Caco-2 (cell line): ENCODE measurements around the gene BRSK2. TPM values are rescaled to one million over a fixed set of nuclear protein-coding genes. Genes with fewer than 3 reads are reported as not detected.

Experiments used
- BruUV-seq: library from RNA; stranded (reverse); fragments of 400-500 nt; replicated peaks from 2 replicates; lab custom pipeline; 2021; lab: Mats Ljungman, UMichigan
- CTCF ChIA-PET: fragments of 300-600 bp; sonication (Branson Sonifier 250); formaldehyde crosslinking; loops from one replicate; lab custom pipeline; 2022; ENCODE audit warnings: antibody characterized with exemption; lab: Charles Lee
- POLR2A ChIA-PET: fragments of 300-600 bp; sonication (Branson Sonifier 250); formaldehyde crosslinking; loops from one replicate; lab custom pipeline; 2022; ENCODE audit warnings: antibody characterized with exemption; lab: Charles Lee
- DNase-seq, 2 experiments: peaks; one replicate each; pipeline versions ENCODE4 v3.0.0 to v3.0.0-alpha.2; 2020 to 2022
- H3K27me3 ChIP-seq: replicated peaks from 2 replicates; pipeline ENCODE4 v1.6.0; 2011; ENCODE audit warnings: low read length; ENCODE audit not compliant: control insufficient read depth, insufficient read depth
- H3K36me3 ChIP-seq: 2 replicates; pipeline ENCODE4 v1.5.1; 2011; ENCODE audit warnings: low read length; ENCODE audit not compliant: control insufficient read depth, insufficient read depth
- H3K4me1 ChIP-seq: fragments of 250-450 bp; sonication (Bioruptor Pico); 2 replicates; pipeline ENCODE4 v1.5.1; 2020; ENCODE audit warnings: mild to moderate bottlenecking
- H3K4me3 ChIP-seq: 2 replicates; pipeline ENCODE4 v1.5.1; 2011; ENCODE audit warnings: low read depth, mild to moderate bottlenecking, control low read depth, low read length
- H3K9me3 ChIP-seq: fragments of 250-450 bp; sonication (Bioruptor Pico); 2 replicates; pipeline ENCODE4 v1.5.1; 2020; ENCODE audit warnings: mild to moderate bottlenecking, moderate library complexity
- H3K27ac Mint-ChIP-seq: one replicate; pipeline ENCODE4 v1.8.0; 2022; ENCODE audit warnings: mixed read lengths; ENCODE audit not compliant: unreplicated experiment
- H3K27me3 Mint-ChIP-seq: one replicate; pipeline ENCODE4 v1.8.0; 2022; ENCODE audit warnings: mixed read lengths; ENCODE audit not compliant: insufficient read depth, unreplicated experiment
- H3K36me3 Mint-ChIP-seq: one replicate; pipeline ENCODE4 v1.8.0; 2022; ENCODE audit warnings: mild to moderate bottlenecking, mixed read lengths; ENCODE audit not compliant: insufficient read depth, unreplicated experiment
- H3K4me1 Mint-ChIP-seq: one replicate; pipeline ENCODE4 v1.8.0; 2022; ENCODE audit warnings: low read depth, mixed read lengths; ENCODE audit not compliant: unreplicated experiment
- H3K4me3 Mint-ChIP-seq: one replicate; pipeline ENCODE4 v1.8.0; 2022; ENCODE audit warnings: mild to moderate bottlenecking, moderate library complexity, mixed read lengths; ENCODE audit not compliant: unreplicated experiment
- H3K9me3 Mint-ChIP-seq: one replicate; pipeline ENCODE4 v1.8.0; 2022; ENCODE audit warnings: mixed read lengths; ENCODE audit not compliant: unreplicated experiment
- CTCF ChIP-seq, 2 experiments: fragments of 200-600 bp in 1 of 2; IDR thresholded peaks; 1 replicate in 1 of 2; 2 replicates in 1 of 2; pipeline versions ENCODE4 v1.5.1 to v1.8.0; 2011 to 2022; ENCODE audit warnings: antibody characterized with exemption in 1 of 2, control low read depth in 1 of 2, inconsistent platforms in 1 of 2, low read depth in 1 of 2, low read length in 1 of 2, mild to moderate bottlenecking in 1 of 2, moderate library complexity in 1 of 2; ENCODE audit not compliant: insufficient read depth in 1 of 2, severe bottlenecking in 1 of 2, unreplicated experiment in 1 of 2
- intact Hi-C: fragments of 100-400 bp; cut with micrococcal nuclease; formaldehyde crosslinking; loops from one replicate; pipeline ENCODE4 v1.10.0; 2022; ENCODE audit not compliant: unreplicated experiment
- total RNA-seq: library from RNA; stranded (reverse); gene quantifications from 2 replicates; pipeline ENCODE4 v1.2.3, GENCODE V29; 2022

Gene BRSK2
- total RNA-seq, 1 experiment from 2014 or later: 32.8 TPM

- Mint-ChIP-seq H3K36me3 (no peaks in the 10 kb centered on the region), H3K27ac (no peak overlapping the region), H3K4me3 (no peak overlapping the region), H3K4me1 (no peaks in the 10 kb centered on the region), H3K27me3 (no peaks in the 10 kb centered on the region), H3K9me3 (no peaks in the 10 kb centered on the region)
- no TSS peak for BruUV-seq
- Histone ChIP-seq H3K27me3 (no peaks in the 10 kb centered on the region), H3K4me1 (no peaks in the 10 kb centered on the region), H3K9me3 (no peaks in the 10 kb centered on the region), H3K4me3 (no peak overlapping the region), H3K36me3 (no peaks in the 10 kb centered on the region)
- no peak for DNase-seq
- intact Hi-C loops: no loop called here
- ChIA-PET CTCF (no interaction called here), POLR2A (interaction anchor here (0.5 kb wide), 1 partner anchor 27 kb away, joined by 3 read pairs; no protein-coding TSS in a partner anchor)
- TF ChIP-seq CTCF (IDR thresholded peaks at IDR 0.05; ENCODE audit: insufficient read depth in 1 of 2, low read depth in 1 of 2, low read length in 1 of 2, severe bottlenecking in 1 of 2, unreplicated experiment in 1 of 2): no peak
Observed at GRCh38 chr11:1485504-1485885, 95.8 kb downstream of the BRSK2 start.

- H3K36me3 ChIP-seq: no peaks in the 10 kb centered on the region
- no peak within 1 kb of the TSS for H3K27ac Mint-ChIP-seq
- H3K27me3 ChIP-seq: no peaks in the 10 kb centered on the region
- no peaks in the 10 kb centered on the region for H3K9me3 ChIP-seq
- no peak for DNase-seq
- BruUV-seq: no TSS peak
- H3K4me3 Mint-ChIP-seq: no peak within 1 kb of the TSS
- no peaks in the 10 kb centered on the region for H3K4me1 ChIP-seq
- H3K4me1 Mint-ChIP-seq: no peaks in the 10 kb centered on the region
- TF ChIP-seq CTCF (IDR thresholded peaks at IDR 0.05; ENCODE audit: insufficient read depth in 1 of 2, low read depth in 1 of 2, low read length in 1 of 2, severe bottlenecking in 1 of 2, unreplicated experiment in 1 of 2): no peak
- intact Hi-C loops: no loop called here
- H3K9me3 Mint-ChIP-seq: no peaks in the 10 kb centered on the region
- ChIA-PET CTCF (no interaction called here), POLR2A (no interaction called here)
- H3K27me3 Mint-ChIP-seq: no peaks in the 10 kb centered on the region
- no peak within 1 kb of the TSS for H3K4me3 ChIP-seq
- no peaks in the 10 kb centered on the region for H3K36me3 Mint-ChIP-seq
Observed at GRCh38 chr11:1486054-1486825, 96.5 kb downstream of the BRSK2 start, which contains the start of gene MOB2. TSS of gene MOB2 (minus strand) at chr11:1486779. CDS start at chr11:1486556, 223 bp downstream.

GRCh38 chr11:1487091-1487850, 97.5 kb downstream of the BRSK2 start:
- Mint-ChIP-seq H3K27me3 (no peaks in the 10 kb centered on the region), H3K36me3 (no peaks in the 10 kb centered on the region), H3K9me3 (no peaks in the 10 kb centered on the region), H3K27ac (no peak overlapping the region), H3K4me3 (no peak overlapping the region), H3K4me1 (no peaks in the 10 kb centered on the region)
- BruUV-seq: no TSS peak
- H3K9me3 ChIP-seq: no peaks in the 10 kb centered on the region
- intact Hi-C loops: no loop called here
- TF ChIP-seq CTCF (IDR thresholded peaks at IDR 0.05; ENCODE audit: insufficient read depth in 1 of 2, low read depth in 1 of 2, low read length in 1 of 2, severe bottlenecking in 1 of 2, unreplicated experiment in 1 of 2): no peak
- no peaks in the 10 kb centered on the region for H3K27me3 ChIP-seq
- ChIA-PET POLR2A (no interaction called here), CTCF (no interaction called here)
- DNase-seq: no peak
- H3K4me1 ChIP-seq: no peaks in the 10 kb centered on the region
- H3K4me3 ChIP-seq: no peak overlapping the region
- no peaks in the 10 kb centered on the region for H3K36me3 ChIP-seq
